Measurements from ENCODE around the gene RNASE9.

The RNASE9 gene

GRCh38 chr14:20546877-20547276, 14.0 kb downstream of the RNASE9 start:
- Histone ChIP-seq H3K79me2 (ENCODE audit: control insufficient read depth, insufficient read depth, low read length, poor library complexity) (no peaks in the 10 kb centered on the region), H3K18ac (ENCODE audit: low read length) (no peak overlapping the region), H4K8ac (ENCODE audit: low read depth, low read length) (no peak overlapping the region), H2BK5ac (ENCODE audit: low read depth, low read length, poor library complexity) (no peak overlapping the region), H3K27me3 (ENCODE audit: insufficient read depth, low read length) (no peaks in the 10 kb centered on the region), H2BK12ac (ENCODE audit: low read length) (no peak overlapping the region), H3K4me3 (ENCODE audit: low read depth, low read length) (no peak overlapping the region), H3K14ac (ENCODE audit: low read length) (no peak overlapping the region), H3K9me3 (ENCODE audit: insufficient read depth, low read depth, low read length) (no peaks in the 10 kb centered on the region), H3K79me1 (ENCODE audit: low read length) (no peaks in the 10 kb centered on the region), H3K4me2 (ENCODE audit: low read length) (no peak overlapping the region), H3K27ac (ENCODE audit: low read depth, low read length) (no peak overlapping the region), H3K4me1 (ENCODE audit: control insufficient read depth in 1 of 2, insufficient read depth in 2 of 2, low read length in 2 of 2) (peaks cover 0 to 4% of the 10 kb centered on the region in 2 experiments), H3K36me3 (ENCODE audit: control insufficient read depth in 1 of 2, insufficient read depth in 2 of 2, low read length in 2 of 2) (no peaks in the 10 kb centered on the region), H2AFZ (ENCODE audit: insufficient read depth, low read length, poor library complexity) (no peak overlapping the region), H3K4ac (ENCODE audit: low read depth, low read length) (no peak overlapping the region), H3K9ac (ENCODE audit: low read length) (no peak overlapping the region), H4K12ac (ENCODE audit: low read depth, low read length) (no peak overlapping the region), H4K91ac (ENCODE audit: low read depth, low read length) (no peak overlapping the region), H2BK120ac (ENCODE audit: insufficient read depth, low read length, poor library complexity) (no peak overlapping the region), H2AK5ac (ENCODE audit: low read length) (no peak overlapping the region), H3K23ac (ENCODE audit: low read length) (no peak overlapping the region)
- no CpG with 5 or more reads among the region's 3 CpGs for WGBS (ENCODE audit: extremely low coverage, insufficient coverage, insufficient read length)
- no peak for DNase-seq

- Histone ChIP-seq H3K27me3 (ENCODE audit: insufficient read depth, low read length) (no peaks in the 10 kb centered on the region), H3K9ac (ENCODE audit: low read length) (no peak overlapping the region), H3K4me3 (ENCODE audit: low read depth, low read length) (no peak overlapping the region), H4K8ac (ENCODE audit: low read depth, low read length) (no peak overlapping the region), H3K18ac (ENCODE audit: low read length) (no peak overlapping the region), H4K91ac (ENCODE audit: low read depth, low read length) (no peak overlapping the region), H3K4ac (ENCODE audit: low read depth, low read length) (no peak overlapping the region), H2AFZ (ENCODE audit: insufficient read depth, low read length, poor library complexity) (no peak overlapping the region), H3K79me1 (ENCODE audit: low read length) (no peaks in the 10 kb centered on the region), H3K4me2 (ENCODE audit: low read length) (no peak overlapping the region), H3K9me3 (ENCODE audit: insufficient read depth, low read depth, low read length) (no peaks in the 10 kb centered on the region), H2BK12ac (ENCODE audit: low read length) (no peak overlapping the region), H3K23ac (ENCODE audit: low read length) (no peak overlapping the region), H3K14ac (ENCODE audit: low read length) (no peak overlapping the region), H4K12ac (ENCODE audit: low read depth, low read length) (no peak overlapping the region), H3K27ac (ENCODE audit: low read depth, low read length) (no peak overlapping the region), H3K79me2 (ENCODE audit: control insufficient read depth, insufficient read depth, low read length, poor library complexity) (no peaks in the 10 kb centered on the region), H2BK5ac (ENCODE audit: low read depth, low read length, poor library complexity) (no peak overlapping the region), H2AK5ac (ENCODE audit: low read length) (no peak overlapping the region), H2BK120ac (ENCODE audit: insufficient read depth, low read length, poor library complexity) (no peak overlapping the region), H3K4me1 (ENCODE audit: control insufficient read depth in 1 of 2, insufficient read depth in 2 of 2, low read length in 2 of 2) (no peaks in the 10 kb centered on the region), H3K36me3 (ENCODE audit: control insufficient read depth in 1 of 2, insufficient read depth in 2 of 2, low read length in 2 of 2) (no peaks in the 10 kb centered on the region)
- no peak for DNase-seq
- no CpG with 5 or more reads among the region's 4 CpGs for WGBS (ENCODE audit: extremely low coverage, insufficient coverage, insufficient read length)
Observed at GRCh38 chr14:20539906-20540305, 20.9 kb downstream of the RNASE9 start.

DNA sequence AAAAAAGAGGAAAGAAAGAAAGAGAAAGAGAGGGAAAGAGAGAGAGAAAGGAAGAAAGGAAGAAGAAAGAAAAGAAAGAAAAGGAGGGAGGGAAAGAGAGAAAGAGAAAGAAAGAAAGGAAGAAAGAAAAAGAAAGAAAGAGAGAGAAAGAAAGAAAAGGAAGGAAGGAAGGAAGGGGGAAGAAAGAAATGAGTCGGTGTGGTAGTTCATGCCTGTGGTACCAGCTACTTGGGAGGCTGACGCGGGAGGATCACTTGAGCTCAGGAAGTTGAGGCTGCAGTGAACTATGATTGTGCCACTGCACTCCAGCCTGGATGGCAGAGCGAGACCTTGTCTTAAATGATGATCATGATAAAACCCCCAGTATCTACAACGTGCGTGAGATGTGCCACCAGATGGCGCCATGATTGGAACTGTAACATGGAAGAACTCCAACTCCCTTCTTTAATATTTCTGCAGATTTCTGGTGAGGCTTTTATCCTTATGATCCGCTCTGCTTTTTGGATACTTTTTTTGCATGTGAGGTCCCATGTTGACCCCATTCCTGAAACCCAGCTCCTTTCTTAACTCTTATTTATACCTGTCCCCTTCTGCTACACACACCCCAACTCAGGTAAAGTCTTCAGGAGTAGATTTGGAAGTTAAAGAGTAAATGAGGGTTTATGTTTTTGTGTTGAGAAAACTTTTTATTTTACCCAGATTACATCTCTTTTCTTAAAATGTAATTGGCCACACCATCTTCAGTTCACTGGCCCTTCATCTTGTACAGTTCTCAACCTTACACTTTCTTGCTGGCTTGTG, 29.9 kb downstream of the RNASE9 start:
- H3K27ac ChIP-seq (ENCODE audit: low read depth, low read length): no peak overlapping the region
- H3K36me3 ChIP-seq (ENCODE audit: control insufficient read depth in 1 of 2, insufficient read depth in 2 of 2, low read length in 2 of 2): no peaks in the 10 kb centered on the region
- H3K9ac ChIP-seq (ENCODE audit: low read length): no peak overlapping the region
- H3K4me2 ChIP-seq (ENCODE audit: low read length): no peak overlapping the region
- no peak overlapping the region for H4K12ac ChIP-seq (ENCODE audit: low read depth, low read length)
- H3K18ac ChIP-seq (ENCODE audit: low read length): no peak overlapping the region
- H3K4me3 ChIP-seq (ENCODE audit: low read depth, low read length): no peak overlapping the region
- no peaks in the 10 kb centered on the region for H3K9me3 ChIP-seq (ENCODE audit: insufficient read depth, low read depth, low read length)
- peak; percentile 64 to 90 for DNase-seq
- no peak overlapping the region for H2AK5ac ChIP-seq (ENCODE audit: low read length)
- H3K79me2 ChIP-seq (ENCODE audit: control insufficient read depth, insufficient read depth, low read length, poor library complexity): no peaks in the 10 kb centered on the region
- no peak overlapping the region for H3K4ac ChIP-seq (ENCODE audit: low read depth, low read length)
- no peak overlapping the region for H4K91ac ChIP-seq (ENCODE audit: low read depth, low read length)
- H2BK120ac ChIP-seq (ENCODE audit: insufficient read depth, low read length, poor library complexity): no peak overlapping the region
- no peak overlapping the region for H2BK12ac ChIP-seq (ENCODE audit: low read length)
- H3K79me1 ChIP-seq (ENCODE audit: low read length): no peaks in the 10 kb centered on the region
- no peak overlapping the region for H3K14ac ChIP-seq (ENCODE audit: low read length)
- no peaks in the 10 kb centered on the region for H3K4me1 ChIP-seq (ENCODE audit: control insufficient read depth in 1 of 2, insufficient read depth in 2 of 2, low read length in 2 of 2)
- H2BK5ac ChIP-seq (ENCODE audit: low read depth, low read length, poor library complexity): no peak overlapping the region
- no peaks in the 10 kb centered on the region for H3K27me3 ChIP-seq (ENCODE audit: insufficient read depth, low read length)
- H3K23ac ChIP-seq (ENCODE audit: low read length): no peak overlapping the region
- H2AFZ ChIP-seq (ENCODE audit: insufficient read depth, low read length, poor library complexity): no peak overlapping the region
- no peak overlapping the region for H4K8ac ChIP-seq (ENCODE audit: low read depth, low read length)
- WGBS (ENCODE audit: extremely low coverage, insufficient coverage, insufficient read length): no CpG with 5 or more reads among the region's 8 CpGs

DNA sequence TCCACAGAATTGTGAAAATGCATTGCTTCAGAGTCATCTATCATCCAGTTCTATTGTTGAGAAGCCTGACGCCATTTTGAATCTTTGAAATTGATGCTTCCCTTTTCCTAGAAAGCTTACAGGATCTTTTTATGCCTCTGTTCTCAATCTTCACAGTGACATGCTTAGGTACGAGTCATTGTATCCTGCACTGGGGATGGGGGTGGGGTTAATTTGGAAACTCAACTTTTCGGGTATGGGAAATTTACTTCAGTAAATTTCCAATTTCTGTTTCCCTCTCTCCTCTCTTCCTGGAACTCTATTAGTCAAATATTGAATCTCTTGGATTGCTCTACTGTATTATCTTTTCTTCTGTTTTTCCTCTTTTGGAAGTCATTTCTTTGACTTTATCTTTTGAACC, 31.0 kb downstream of the RNASE9 start:
- H3K36me3 ChIP-seq (ENCODE audit: control insufficient read depth in 1 of 2, insufficient read depth in 2 of 2, low read length in 2 of 2): no peaks in the 10 kb centered on the region
- H3K14ac ChIP-seq (ENCODE audit: low read length): no peak overlapping the region
- H2AK5ac ChIP-seq (ENCODE audit: low read length): no peak overlapping the region
- H2BK5ac ChIP-seq (ENCODE audit: low read depth, low read length, poor library complexity): no peak overlapping the region
- no peaks in the 10 kb centered on the region for H3K9me3 ChIP-seq (ENCODE audit: insufficient read depth, low read depth, low read length)
- no peak overlapping the region for H4K8ac ChIP-seq (ENCODE audit: low read depth, low read length)
- no peaks in the 10 kb centered on the region for H3K79me2 ChIP-seq (ENCODE audit: control insufficient read depth, insufficient read depth, low read length, poor library complexity)
- H3K4me1 ChIP-seq (ENCODE audit: control insufficient read depth in 1 of 2, insufficient read depth in 2 of 2, low read length in 2 of 2): no peaks in the 10 kb centered on the region
- no peak overlapping the region for H4K91ac ChIP-seq (ENCODE audit: low read depth, low read length)
- DNase-seq: no peak
- no peak overlapping the region for H2BK120ac ChIP-seq (ENCODE audit: insufficient read depth, low read length, poor library complexity)
- no peak overlapping the region for H3K23ac ChIP-seq (ENCODE audit: low read length)
- WGBS (ENCODE audit: extremely low coverage, insufficient coverage, insufficient read length): no CpG with 5 or more reads among the region's 3 CpGs
- no peak overlapping the region for H3K18ac ChIP-seq (ENCODE audit: low read length)
- H3K27me3 ChIP-seq (ENCODE audit: insufficient read depth, low read length): no peaks in the 10 kb centered on the region
- H3K9ac ChIP-seq (ENCODE audit: low read length): no peak overlapping the region
- no peak overlapping the region for H2AFZ ChIP-seq (ENCODE audit: insufficient read depth, low read length, poor library complexity)
- no peaks in the 10 kb centered on the region for H3K79me1 ChIP-seq (ENCODE audit: low read length)
- no peak overlapping the region for H3K4me2 ChIP-seq (ENCODE audit: low read length)
- no peak overlapping the region for H3K27ac ChIP-seq (ENCODE audit: low read depth, low read length)
- no peak overlapping the region for H3K4ac ChIP-seq (ENCODE audit: low read depth, low read length)
- H4K12ac ChIP-seq (ENCODE audit: low read depth, low read length): no peak overlapping the region
- H3K4me3 ChIP-seq (ENCODE audit: low read depth, low read length): no peak overlapping the region
- H2BK12ac ChIP-seq (ENCODE audit: low read length): no peak overlapping the region
